Head of caudate nucleus (tissue), 42 donors: ENCODE results near the gene NOG.
A peak's percentile ranks its signal among the peaks of the same experiment; 100 is the strongest.

ENCODE experiments used
- DNase-seq, 42 donors: peaks; one replicate each; pipeline versions ENCODE4 v3.0.0 to v3.0.0-alpha.2; 2020 to 2021; ENCODE audit warnings: mixed read lengths in 7 of 42
- intact Hi-C: fragments of 100-400 bp; cut with DNase I; formaldehyde crosslinking; loops from one replicate; pipeline ENCODE4 v1.15.0; 2022

Gene NOG

DNA sequence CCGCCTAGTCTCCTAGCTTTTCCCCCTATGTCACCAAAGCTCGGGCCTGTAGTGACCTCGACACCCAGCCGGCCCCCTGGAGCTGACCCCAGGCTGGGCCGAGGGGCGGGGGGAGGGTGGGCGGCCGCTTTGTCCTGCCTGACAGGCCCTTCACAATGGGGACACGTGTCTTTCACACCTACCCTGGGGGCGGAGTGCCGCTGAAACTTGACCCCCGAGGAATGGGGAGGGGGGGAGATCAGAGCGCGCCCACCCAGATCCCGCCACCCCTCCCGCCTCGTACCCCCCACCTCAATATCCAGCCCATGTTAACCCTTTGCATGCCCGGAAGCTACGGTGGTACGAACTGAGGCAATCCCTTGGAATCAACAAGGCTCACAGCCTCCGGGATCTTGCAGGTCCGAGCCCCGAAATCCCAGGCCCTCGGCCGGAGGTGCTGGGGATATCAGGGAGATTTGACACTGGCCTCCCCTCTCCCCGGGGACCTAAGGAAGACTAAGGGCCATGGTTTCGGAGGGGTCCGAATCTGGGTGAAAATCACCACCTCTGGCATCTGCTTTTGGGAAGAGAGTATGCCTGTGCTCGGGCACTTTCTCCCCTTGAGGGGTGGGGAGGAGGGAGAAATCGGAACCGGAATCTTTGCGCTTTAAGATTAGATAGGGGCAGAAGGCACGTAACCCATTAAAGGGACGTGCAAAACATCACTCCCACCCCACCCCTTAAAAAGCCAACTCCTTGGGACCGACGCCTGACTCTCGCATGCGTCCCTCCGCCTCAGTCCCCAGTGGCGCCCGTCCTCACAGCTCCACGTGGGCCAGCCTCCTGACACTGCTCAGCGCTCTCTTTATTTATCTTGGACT, 2.6 kb downstream of the NOG start:
- intact Hi-C loops, result no loop called here
- DNase-seq, result peak in 7 of 42 donors; percentile 6 to 41 (median 21)

DNA sequence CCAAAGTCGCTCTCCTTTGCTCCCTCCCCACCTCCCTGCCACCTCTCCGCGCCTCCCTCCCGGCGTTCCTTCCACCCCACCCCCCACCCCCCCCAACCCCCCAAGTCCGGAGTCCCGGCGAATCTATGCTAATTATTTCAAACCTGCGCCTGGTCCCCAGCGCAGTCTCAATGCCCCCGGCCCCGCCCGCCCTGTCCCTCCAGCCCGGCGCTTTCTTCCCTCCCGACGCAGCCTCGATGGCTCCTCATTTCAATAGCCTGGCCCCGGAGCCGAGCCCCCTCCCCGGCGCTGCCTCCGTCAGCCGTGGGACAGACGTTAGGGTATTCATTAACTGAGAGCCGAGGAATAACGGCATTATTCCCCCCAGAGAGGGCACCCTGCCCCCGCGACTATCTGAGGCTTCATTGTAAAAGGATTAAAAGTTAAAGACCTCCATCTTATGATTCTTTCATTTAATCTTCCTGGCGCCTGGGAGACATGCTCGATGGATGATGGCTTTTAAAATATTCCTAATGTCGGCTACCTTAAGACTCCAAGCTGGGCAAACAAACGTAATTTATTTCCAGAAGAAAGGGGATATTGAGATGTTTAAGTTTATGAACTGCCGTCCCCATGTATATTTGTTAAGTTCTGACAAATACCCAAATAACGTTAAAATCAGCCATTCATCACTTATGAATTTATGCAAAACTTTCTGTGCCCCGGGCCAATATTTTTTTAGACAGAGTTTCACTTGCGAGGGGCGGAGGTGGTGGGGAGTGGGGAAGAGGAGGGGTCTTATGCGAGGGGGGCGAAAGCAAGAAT, 3.4 kb downstream of the NOG start:
- intact Hi-C loops, result no loop called here

DNA sequence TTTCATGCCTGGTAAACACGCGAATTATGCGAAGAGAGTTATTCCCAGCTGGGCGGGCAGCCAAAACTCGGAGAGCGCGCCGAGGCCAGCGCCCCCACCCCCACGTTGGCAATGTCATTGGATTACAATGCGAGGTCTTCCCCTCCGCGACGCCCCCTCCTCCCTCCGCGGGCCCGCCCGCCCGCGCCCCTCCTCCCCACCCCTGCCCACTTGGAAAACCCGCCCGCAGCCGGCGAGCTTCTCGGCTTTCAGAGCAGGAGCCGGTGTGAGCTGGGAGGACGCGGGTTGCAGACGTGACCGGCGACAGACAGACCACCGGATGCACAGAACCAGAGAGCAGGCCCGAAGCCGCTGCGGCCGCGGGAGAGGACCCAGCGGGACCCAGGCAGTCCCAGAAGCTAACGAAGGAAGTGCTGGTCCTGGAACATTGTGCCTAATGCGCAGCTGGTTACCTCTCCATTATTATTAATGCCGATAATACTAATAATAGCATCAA, 4.0 kb downstream of the NOG start:
- intact Hi-C loops, result no loop called here
- DNase-seq, result peak in 3 of 42 donors; percentile 3 to 16 (median 5)

More for the DNA sequence above, 3.4 kb downstream of the NOG start:
- DNase-seq, result peak in 1 of 42 donors; percentile 32

DNA sequence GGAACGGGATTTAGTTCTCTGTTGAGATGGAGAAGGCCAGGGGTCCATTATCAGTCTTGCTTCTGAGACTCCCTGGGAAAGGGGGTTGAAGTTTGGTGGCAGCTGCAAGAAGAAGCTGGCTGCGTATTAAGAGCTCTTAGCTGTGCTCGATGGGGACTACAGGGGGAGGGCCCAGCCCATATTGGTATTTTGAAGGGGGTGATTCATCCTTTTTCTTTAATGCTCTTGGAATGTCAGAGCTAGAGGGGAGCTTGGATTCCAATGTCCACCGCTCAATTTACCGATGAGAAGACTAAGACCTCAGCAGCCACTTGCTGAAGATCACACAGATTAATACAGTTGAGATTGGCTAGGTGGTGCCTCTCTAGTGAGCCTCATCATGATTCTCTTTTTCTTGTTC, 5.0 kb downstream of the NOG start:
- intact Hi-C loops, result no loop called here
- no peak for DNase-seq

DNA sequence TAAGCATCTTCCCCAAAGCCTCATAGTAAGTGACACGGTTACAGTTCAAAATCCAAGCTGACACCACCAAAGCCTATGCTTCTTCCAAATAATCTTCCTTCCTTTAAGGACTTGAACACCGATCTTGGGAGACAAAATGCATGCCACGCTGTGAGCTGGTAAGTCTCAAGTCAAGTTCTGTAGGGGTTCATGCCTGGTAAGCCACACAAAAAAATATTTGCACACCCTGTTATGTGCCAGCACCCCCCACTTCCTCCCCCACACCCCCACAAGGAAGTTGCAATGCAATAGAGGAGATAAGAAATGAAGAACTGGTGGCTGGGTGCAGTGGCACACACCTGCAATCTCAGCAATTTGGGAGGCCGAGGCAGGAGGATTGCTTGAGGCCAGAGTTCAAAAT, 5.6 kb downstream of the NOG start:
- no peak for DNase-seq
- intact Hi-C loops, result no loop called here

DNA sequence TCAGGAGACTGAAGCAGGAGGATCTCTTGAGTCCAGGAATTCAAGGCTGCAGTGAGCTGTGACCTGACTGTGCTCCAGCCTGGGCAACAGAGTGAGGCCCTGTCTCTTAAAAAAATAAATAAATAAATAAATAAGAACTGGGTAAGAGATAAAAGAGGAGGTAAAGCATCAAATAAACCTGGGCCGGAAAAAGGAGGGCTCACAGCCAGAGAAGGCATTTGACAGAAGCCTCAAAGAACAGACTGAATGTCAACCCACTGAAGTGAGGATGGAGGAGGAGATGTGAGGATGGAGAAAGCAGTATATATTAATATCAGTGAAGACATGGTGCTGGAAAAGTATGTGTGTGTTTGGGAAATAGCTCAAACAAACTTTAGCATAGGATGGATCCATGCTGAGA, 6.1 kb downstream of the NOG start:
- DNase-seq, result no peak
- intact Hi-C loops, result no loop called here

DNA sequence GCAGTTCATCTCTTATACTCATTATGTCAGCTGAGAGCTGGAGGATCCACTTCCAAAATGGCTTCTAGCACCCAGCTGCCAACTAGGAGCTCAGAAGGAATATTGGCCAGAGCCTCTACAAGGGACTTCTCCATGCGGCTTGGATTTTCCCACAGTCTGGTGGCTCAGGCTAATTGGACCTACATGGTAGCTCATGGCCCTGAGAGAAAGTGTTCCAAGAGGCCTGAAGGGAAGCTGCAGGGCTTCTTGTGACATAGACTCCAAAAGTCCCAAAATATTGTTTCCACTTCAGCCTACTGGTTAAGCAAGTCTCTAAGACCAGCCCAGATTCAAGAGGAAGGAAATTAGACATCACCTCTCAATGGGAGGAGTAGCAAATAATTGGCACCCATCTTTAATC, 6.8 kb downstream of the NOG start:
- DNase-seq, result no peak
- intact Hi-C loops, result no loop called here

DNA sequence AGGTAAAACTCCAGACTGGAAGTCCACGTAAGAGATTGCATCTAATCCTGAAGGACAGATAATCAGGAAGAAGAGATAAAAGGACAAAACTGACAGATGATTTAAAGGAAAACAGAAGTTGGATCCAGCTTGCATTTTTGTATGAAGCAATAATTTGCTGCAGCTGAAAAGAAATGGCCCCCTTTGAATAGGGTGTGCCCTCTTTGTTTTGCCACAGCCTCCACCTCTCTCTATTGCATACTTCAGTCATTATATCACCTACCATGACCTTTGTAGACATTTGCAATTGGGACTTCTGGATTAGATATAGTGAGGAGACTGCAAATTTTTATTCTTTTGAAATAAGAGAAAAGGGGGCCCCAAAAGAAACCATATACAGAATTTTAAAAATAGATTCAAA, 8.1 kb downstream of the NOG start:
- intact Hi-C loops, result no loop called here
- no peak for DNase-seq

DNA sequence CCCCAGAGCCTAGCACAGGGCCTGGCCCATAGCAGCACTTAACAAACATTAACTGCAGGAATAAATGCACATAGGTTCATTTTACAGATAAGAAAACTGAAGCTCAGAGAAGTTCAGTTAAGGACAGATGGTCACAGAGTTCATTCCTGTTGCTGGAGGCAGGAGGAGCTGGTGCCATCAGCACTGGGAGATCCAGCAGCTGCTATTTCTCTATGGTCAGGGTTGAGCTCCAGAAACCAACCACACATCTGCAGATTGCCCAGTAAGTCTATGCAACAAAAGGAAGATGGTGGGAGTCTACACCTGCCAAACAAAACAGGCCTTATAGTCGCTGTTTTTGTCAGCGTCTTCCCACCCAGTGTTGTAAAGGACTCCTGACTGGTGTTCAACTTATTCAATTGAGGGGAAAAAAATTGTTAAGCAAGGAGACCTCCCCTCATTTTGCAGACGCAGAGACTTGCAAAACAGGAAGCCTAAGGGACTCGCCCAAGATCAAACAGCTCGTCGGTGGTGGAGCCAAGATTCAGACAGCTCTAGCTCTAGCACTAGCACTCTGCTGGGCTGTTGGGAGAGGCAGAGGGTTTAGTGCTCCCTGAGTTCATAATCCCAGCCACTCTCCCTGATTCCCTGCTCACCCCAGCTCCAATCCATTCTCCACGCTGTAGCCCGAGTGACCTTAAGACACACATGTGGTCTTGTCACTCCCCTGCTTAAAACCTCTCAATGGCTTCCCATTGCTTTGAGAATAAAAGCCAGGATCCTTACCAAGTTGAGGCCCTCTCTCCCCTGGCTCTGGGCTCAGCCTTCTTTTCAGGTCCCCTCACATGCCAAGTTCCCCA, 9.0 kb downstream of the NOG start:
- DNase-seq, result no peak
- intact Hi-C loops, result no loop called here

DNA sequence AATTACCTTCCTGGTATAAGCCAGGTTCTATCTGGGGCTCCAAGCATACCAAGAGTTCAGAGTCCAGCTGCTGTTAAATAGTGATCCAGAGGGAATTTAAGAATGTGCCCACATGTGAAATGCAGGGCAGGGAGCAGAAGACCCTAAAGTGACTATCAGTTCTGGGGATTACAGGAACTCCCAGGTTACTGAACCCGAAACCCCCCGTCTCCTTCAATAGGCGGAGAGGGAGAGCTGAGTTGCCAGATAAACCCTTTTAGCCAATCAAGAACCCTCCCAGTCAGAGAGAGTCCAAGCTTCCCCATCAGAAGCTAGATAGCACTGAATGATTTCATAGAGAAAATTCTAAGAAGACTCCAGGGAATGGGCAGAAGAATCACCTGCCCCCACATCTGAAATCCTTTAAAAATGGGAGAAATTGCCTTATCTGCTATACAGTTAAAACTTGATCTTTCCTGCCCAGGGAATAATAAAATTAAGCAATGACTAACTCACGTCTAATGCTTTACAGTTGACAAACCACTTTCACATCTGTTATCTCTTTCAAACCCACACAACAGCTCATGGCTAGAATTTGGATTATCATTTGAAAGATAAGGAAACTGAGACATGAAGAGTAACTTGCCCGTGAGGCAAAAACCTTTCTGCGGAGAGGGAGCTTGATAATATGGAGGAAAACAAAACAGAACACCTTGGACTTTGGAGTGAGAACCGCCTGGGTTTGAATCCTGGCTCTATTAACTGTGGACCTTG, 10.2 kb downstream of the NOG start:
- intact Hi-C loops, result no loop called here
- no peak for DNase-seq

DNA sequence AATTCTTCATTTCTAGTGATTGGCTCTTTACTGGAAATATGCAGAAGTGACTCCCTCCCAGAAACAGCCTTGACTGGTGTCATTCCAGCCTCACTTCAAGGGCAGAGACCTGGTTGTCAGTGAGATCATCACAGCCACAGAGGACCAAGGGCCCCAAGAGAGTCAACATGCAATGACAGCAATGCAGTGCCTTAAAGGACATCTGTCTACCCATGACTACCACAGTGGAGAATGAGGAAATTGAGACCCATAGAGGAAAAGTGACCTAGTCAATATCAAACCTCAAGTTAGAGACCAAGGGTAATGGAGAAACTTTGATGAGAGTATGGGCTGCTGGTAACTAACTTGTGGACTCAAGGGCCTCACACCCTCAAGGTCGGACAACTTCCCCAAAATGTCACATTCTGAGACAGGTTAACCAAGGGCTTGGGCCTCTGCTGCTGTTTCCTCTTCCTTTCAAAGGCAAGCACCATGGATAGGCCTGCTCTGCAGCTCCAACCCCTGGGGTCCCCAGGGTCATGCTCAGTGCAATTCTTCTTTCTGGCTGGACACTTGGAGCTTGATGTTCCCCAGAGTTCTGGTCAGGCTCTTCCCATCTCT, 11.3 kb downstream of the NOG start:
- intact Hi-C loops, result no loop called here
- no peak for DNase-seq

DNA sequence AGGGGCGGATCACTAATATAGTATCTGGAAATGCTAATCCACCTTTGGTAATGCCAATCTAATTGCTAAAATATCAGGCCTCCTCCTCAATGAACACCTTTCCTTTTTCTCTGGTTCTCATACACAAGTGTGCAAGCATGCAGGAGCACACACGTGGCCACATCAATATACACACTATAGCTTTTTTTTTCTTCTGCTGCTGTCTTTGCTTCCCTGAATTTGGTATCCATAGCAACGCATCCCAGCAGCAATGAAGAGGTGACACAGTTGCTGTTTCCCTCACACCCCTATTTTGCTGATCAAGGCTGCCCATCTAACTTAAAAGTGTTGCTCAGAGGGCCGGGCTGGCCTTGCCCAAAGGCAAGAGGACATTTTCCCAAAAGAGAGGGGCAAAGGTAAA, 15.4 kb downstream of the NOG start:
- DNase-seq, result peak in 6 of 42 donors; percentile 14 to 35 (median 18)
- intact Hi-C loops, result no loop called here

DNA sequence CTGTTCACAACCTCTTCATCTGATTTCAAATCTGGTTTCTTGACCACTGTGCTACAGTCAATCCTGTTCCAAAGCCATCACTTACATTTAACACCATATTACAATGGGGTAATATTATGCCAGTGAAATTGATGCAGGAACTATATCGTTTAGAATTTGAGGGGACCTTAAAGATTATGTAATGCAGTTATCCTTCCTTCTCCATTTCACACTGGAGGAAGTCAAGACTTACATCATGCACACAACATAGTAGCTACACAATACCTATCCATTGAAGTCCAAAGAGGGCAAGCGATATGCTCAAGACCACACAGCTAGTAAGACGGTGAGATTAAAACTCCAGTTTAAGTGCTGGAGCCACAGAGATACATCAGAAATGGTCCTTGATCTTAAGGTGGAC, 16.8 kb downstream of the NOG start:
- intact Hi-C loops, result no loop called here
- DNase-seq, result no peak

DNA sequence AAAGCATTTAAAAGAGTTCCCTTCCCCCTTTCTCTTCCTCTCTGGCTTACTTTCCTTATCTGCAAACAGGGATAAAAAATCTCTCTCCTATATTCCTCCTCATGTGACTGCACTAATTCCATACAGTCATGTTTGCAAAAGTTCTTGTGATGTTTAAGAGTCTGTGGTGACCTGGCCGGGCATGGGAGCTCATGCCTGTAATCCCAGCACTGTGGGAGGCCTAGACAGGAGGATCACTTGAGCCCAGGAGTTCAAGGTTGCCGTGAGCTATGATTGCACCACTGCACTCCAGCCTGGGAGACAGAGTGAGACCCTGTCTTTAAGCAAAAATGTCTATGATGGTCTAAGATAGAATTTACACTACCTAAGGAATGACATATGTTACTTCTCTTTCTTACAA, 19.6 kb downstream of the NOG start:
- intact Hi-C loops, result no loop called here
- DNase-seq, result no peak

DNA sequence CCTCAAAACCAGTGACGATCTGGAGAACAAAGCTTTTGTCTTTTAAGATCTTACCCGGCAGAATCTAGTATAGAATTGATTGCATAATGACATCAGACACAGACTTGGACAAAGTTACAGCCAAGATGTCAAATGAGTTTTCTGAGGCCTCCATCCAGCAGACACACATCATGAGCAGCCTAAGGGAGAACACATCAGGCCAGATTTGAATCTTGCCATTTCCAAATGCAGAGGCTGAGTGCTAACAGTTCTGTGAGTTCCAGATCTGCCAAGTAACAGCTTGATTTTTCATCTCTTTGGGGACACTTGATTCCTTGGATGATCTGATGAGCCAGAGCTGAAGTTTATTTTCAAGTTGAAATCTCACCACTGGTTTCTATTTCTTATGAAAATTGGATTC, 21.0 kb downstream of the NOG start:
- DNase-seq, result no peak
- intact Hi-C loops, result no loop called here

DNA sequence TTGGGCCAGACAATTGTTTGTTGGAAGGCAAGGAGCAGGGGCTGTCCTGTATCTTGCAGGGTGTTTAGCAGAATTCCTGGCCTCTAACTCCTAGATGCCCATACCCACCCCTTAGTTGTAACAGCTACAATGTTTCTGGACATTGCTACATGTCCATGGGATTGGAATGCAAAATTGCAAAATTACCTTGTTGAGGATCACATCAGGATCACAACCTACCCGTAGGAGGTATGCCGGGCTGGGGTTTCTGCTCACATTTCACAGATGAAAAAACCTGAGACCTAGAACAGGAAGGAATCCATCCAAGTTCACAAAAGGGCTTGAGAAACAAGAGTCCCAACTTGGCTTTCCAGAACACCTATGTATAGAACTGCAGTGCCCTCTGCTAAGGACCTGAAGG, 22.7 kb downstream of the NOG start:
- DNase-seq, result no peak
- intact Hi-C loops, result no loop called here

DNA sequence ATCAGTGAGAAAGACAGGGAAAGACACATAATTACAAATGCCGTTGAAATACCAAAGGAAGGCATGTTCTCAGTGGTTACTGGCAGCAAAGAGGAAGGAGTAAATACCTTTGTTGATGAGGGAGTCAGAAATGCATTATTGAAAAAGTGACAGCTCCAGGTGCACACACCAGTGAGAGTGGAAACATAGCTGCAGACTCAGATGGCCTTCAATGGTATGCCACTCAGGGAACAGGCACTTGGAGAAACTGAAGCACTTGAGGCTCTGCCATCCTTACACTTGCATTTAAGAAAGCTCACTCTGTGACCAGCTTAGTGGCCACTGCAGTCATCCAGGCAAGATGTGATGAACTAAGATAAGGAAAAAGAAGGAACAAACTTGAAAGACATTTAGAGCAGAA, 29.9 kb downstream of the NOG start:
- DNase-seq, result no peak
- intact Hi-C loops, result no loop called here

DNA sequence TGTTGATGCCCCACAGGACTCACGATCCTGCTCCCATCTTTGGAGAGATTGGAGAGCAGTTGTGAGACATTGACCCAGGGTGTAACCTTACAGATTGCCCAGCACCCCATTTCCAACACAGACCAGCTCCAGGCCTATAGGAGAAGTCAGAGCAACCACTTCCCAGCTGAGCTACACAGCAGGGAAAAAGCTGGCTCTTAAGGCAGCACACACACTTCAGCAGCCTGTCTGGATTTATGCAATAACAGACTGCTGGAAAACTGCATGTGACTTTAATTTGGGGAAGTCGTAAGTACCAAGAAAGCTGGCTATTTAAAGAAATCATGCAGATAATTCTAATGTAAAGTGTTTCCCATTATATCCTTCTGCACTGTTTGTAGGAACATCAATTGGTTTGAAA, 30.8 kb downstream of the NOG start:
- no peak for DNase-seq
- intact Hi-C loops, result no loop called here
